H9 (cell line): Measurements from ENCODE around the gene COL4A2. TPM values are rescaled to one million over a fixed set of nuclear protein-coding genes. Genes with fewer than 3 reads are reported as not detected.

Experiments used
- DNase-seq: peaks from one replicate; pipeline ENCODE4 v3.0.0-alpha.2; 2017
- H2AFZ ChIP-seq: one replicate; pipeline ENCODE4 v1.6.1; 2013; ENCODE audit warnings: mild to moderate bottlenecking, low read length, control low read depth, moderate library complexity
- H2AK5ac ChIP-seq: 2 replicates; pipeline ENCODE4 v1.6.1; 2013; ENCODE audit warnings: low read length, control low read depth, mixed read lengths; ENCODE audit not compliant: insufficient read length
- H2BK120ac ChIP-seq: one replicate; pipeline ENCODE4 v1.6.1; 2013; ENCODE audit warnings: low read depth, mild to moderate bottlenecking, low read length, control low read depth, inconsistent platforms; ENCODE audit not compliant: poor library complexity, severe bottlenecking
- H2BK12ac ChIP-seq: 2 replicates; pipeline ENCODE4 v1.6.1; 2013; ENCODE audit warnings: low read length, control low read depth, mixed read lengths, low read depth; ENCODE audit not compliant: insufficient read length
- H2BK15ac ChIP-seq: 2 replicates; pipeline ENCODE4 v1.6.1; 2013; ENCODE audit warnings: low read depth, low read length, control low read depth
- H2BK20ac ChIP-seq: one replicate; pipeline ENCODE4 v1.6.1; 2013; ENCODE audit warnings: low read depth, mild to moderate bottlenecking, low read length, control low read depth, inconsistent platforms; ENCODE audit not compliant: poor library complexity, severe bottlenecking
- H2BK5ac ChIP-seq: 2 replicates; pipeline ENCODE4 v1.6.1; 2013; ENCODE audit warnings: low read length, control low read depth, mixed read lengths; ENCODE audit not compliant: insufficient read length
- H3K14ac ChIP-seq: 2 replicates; pipeline ENCODE4 v1.6.1; 2013; ENCODE audit warnings: low read length, control low read depth; ENCODE audit not compliant: insufficient read depth
- H3K18ac ChIP-seq: 2 replicates; pipeline ENCODE4 v1.6.1; 2013; ENCODE audit warnings: low read depth, mild to moderate bottlenecking, mixed read lengths, low read length, control low read depth; ENCODE audit not compliant: insufficient read length
- H3K23ac ChIP-seq: 2 replicates; pipeline ENCODE4 v1.6.1; 2013; ENCODE audit warnings: low read length, control low read depth, mixed read lengths, low read depth; ENCODE audit not compliant: insufficient read length
- H3K23me2 ChIP-seq: 2 replicates; pipeline ENCODE4 v1.6.1; 2013; ENCODE audit warnings: low read depth, mild to moderate bottlenecking, mixed read lengths, low read length, control low read depth; ENCODE audit not compliant: insufficient read length, poor library complexity, severe bottlenecking
- H3K27ac ChIP-seq: 2 replicates; pipeline ENCODE4 v1.5.1; 2013; ENCODE audit warnings: low read length, control low read depth, mixed read lengths, low read depth; ENCODE audit not compliant: insufficient read length
- H3K27me3 ChIP-seq: 2 replicates; pipeline ENCODE4 v1.6.1; 2013; ENCODE audit warnings: low read length, control low read depth, inconsistent platforms; ENCODE audit not compliant: insufficient read depth
- H3K4ac ChIP-seq: 2 replicates; pipeline ENCODE4 v1.6.1; 2013; ENCODE audit warnings: low read depth, mild to moderate bottlenecking, control low read depth, inconsistent platforms, low read length, moderate library complexity
- H3K4me1 ChIP-seq: 2 replicates; pipeline ENCODE4 v1.6.1; 2013; ENCODE audit warnings: low read length, control low read depth, inconsistent platforms; ENCODE audit not compliant: insufficient read depth
- H3K4me2 ChIP-seq: 2 replicates; pipeline ENCODE4 v1.6.1; 2013; ENCODE audit warnings: low read length, control low read depth, mixed read lengths; ENCODE audit not compliant: insufficient read length, insufficient read depth
- H3K56ac ChIP-seq: 2 replicates; pipeline ENCODE4 v1.6.1; 2013; ENCODE audit warnings: low read depth, mild to moderate bottlenecking, mixed read lengths, low read length, control low read depth; ENCODE audit not compliant: insufficient read length
- H3K79me1 ChIP-seq: 2 replicates; pipeline ENCODE4 v1.6.1; 2013; ENCODE audit warnings: low read depth, mild to moderate bottlenecking, moderate library complexity, low read length, control low read depth, inconsistent platforms; ENCODE audit not compliant: insufficient read depth, poor library complexity, severe bottlenecking
- H3K79me2 ChIP-seq: 2 replicates; pipeline ENCODE4 v1.6.1; 2013; ENCODE audit warnings: low read length, control low read depth, inconsistent platforms; ENCODE audit not compliant: insufficient read depth
- H3K9ac ChIP-seq: 2 replicates; pipeline ENCODE4 v1.6.1; 2013; ENCODE audit warnings: low read length, control low read depth, mixed read lengths; ENCODE audit not compliant: insufficient read length; ENCODE audit errors: extremely low read depth
- H3K9me3 ChIP-seq: one replicate; pipeline ENCODE4 v1.6.1; 2013; ENCODE audit warnings: low read depth, low read length, inconsistent platforms; ENCODE audit not compliant: control insufficient read depth
- H3T11ph ChIP-seq: one replicate; pipeline ENCODE4 v1.6.1; 2013; ENCODE audit warnings: mild to moderate bottlenecking, low read length, control low read depth, inconsistent platforms
- H4K20me1 ChIP-seq: one replicate; pipeline ENCODE4 v1.6.1; 2013; ENCODE audit not compliant: control insufficient read depth, insufficient read length, insufficient read depth
- H4K5ac ChIP-seq: 2 replicates; pipeline ENCODE4 v1.6.1; 2013; ENCODE audit warnings: low read depth, mild to moderate bottlenecking, mixed read lengths, low read length, control low read depth; ENCODE audit not compliant: insufficient read length
- H4K8ac ChIP-seq: replicated peaks from 2 replicates; pipeline ENCODE4 v1.6.1; 2013; ENCODE audit warnings: low read length, control low read depth, mixed read lengths, low read depth; ENCODE audit not compliant: insufficient read length
- H4K91ac ChIP-seq: 2 replicates; pipeline ENCODE4 v1.6.1; 2013; ENCODE audit warnings: low read depth, mild to moderate bottlenecking, moderate library complexity, mixed read lengths, low read length, control low read depth; ENCODE audit not compliant: insufficient read length
- H3K27ac Mint-ChIP-seq, 3 experiments: 2 replicates in 2 of 3; 3 replicates in 1 of 3; pipeline ENCODE4 v1.8.0; 2020 to 2021; ENCODE audit warnings: mixed read lengths in 3 of 3, mild to moderate bottlenecking in 1 of 3, moderate library complexity in 1 of 3
- H3K27me3 Mint-ChIP-seq: 2 replicates; pipeline ENCODE4 v1.8.0; 2021; ENCODE audit warnings: low read depth, mild to moderate bottlenecking, moderate library complexity, mixed read lengths
- H3K36me3 Mint-ChIP-seq, 3 experiments: 2 replicates in 2 of 3; 3 replicates in 1 of 3; pipeline ENCODE4 v1.8.0; 2020 to 2021; ENCODE audit warnings: low read depth in 3 of 3, mixed read lengths in 3 of 3; ENCODE audit not compliant: insufficient read depth in 1 of 3
- H3K4me1 Mint-ChIP-seq, 2 experiments: 2 replicates each; pipeline ENCODE4 v1.8.0; 2020; ENCODE audit warnings: mixed read lengths in 2 of 2
- H3K4me3 Mint-ChIP-seq, 2 experiments: 2 replicates in 1 of 2; 3 replicates in 1 of 2; pipeline ENCODE4 v1.8.0; 2020 to 2021; ENCODE audit warnings: mild to moderate bottlenecking in 2 of 2, mixed read lengths in 2 of 2, moderate library complexity in 1 of 2
- H3K9me3 Mint-ChIP-seq, 2 experiments: 2 replicates in 1 of 2; 3 replicates in 1 of 2; pipeline ENCODE4 v1.8.0; 2020; ENCODE audit warnings: mild to moderate bottlenecking in 2 of 2, mixed read lengths in 2 of 2, moderate library complexity in 1 of 2
- WGBS: extraction: QIAGEN DNeasy Blood & Tissue Kit; methylation state at CpG from one replicate; pipeline ENCODE4 v1.1.7; 2013; ENCODE audit warnings: missing lambda C conversion rate, low lambda C conversion rate, mixed read lengths; ENCODE audit not compliant: insufficient read length; ENCODE audit errors: extremely low coverage; 5-methylcytosine and 5-hydroxymethylcytosine counted together
- total RNA-seq: library from RNA; stranded (reverse); gene quantifications from 2 replicates; pipeline ENCODE4 v1.2.1, GENCODE V29; 2021
- TF ChIP-seq, protein P1 (sequence below): fragments of 200-600 bp; sonication (generic); conservative IDR thresholded peaks from 3 replicates; pipeline ENCODE4 v1.8.0; 2021; ENCODE audit warnings: antibody characterized with exemption, mild to moderate bottlenecking

The COL4A2 gene
- total RNA-seq, 1 experiment from 2014 or later = 76.5 TPM

GRCh38 chr13:110334841-110335490 lies 27.9 kb downstream of the COL4A2 start:
- Histone ChIP-seq H3K9ac (no peak overlapping the region), H3K14ac (no peak overlapping the region; the same call in 1 of the 2 replicates), H4K20me1 (no peaks in the 10 kb centered on the region), H3T11ph (no peak overlapping the region), H3K9me3 (no peaks in the 10 kb centered on the region), H3K27ac (no peak overlapping the region), H3K56ac (no peak overlapping the region), H3K4me1 (peaks cover 3% of the 10 kb centered on the region; the same call in 1 of the 2 replicates), H2BK12ac (no peak overlapping the region), H4K8ac (no peak overlapping the region), H2AK5ac (no peak overlapping the region), H2BK20ac (no peak overlapping the region), H3K18ac (no peak overlapping the region), H3K23ac (no peak overlapping the region), H2BK120ac (no peak overlapping the region), H2AFZ (no peak overlapping the region), H2BK5ac (no peak overlapping the region), H2BK15ac (no peak overlapping the region), H3K79me2 (peaks cover 2% of the 10 kb centered on the region; the same call in 1 of the 2 replicates), H4K91ac (no peak overlapping the region), H3K79me1 (no peaks in the 10 kb centered on the region), H3K4me2 (no peak overlapping the region), H3K23me2 (no peaks in the 10 kb centered on the region), H3K4ac (no peak overlapping the region), H4K5ac (no peak overlapping the region), H3K27me3 (no peaks in the 10 kb centered on the region)
- no CpG with 5 or more reads among the region's 11 CpGs for WGBS
- H3K27ac Mint-ChIP-seq = peak overlapping the region in 2 of 3 experiments; percentile 45 to 86; a peak in 4 of 7 replicates
- peaks cover 9 to 17% (median 11%) of the 10 kb centered on the region in 3 experiments; a peak in 6 of 7 replicates for H3K36me3 Mint-ChIP-seq
- H3K27me3 Mint-ChIP-seq = no peaks in the 10 kb centered on the region
- TF ChIP-seq, protein P1, sequence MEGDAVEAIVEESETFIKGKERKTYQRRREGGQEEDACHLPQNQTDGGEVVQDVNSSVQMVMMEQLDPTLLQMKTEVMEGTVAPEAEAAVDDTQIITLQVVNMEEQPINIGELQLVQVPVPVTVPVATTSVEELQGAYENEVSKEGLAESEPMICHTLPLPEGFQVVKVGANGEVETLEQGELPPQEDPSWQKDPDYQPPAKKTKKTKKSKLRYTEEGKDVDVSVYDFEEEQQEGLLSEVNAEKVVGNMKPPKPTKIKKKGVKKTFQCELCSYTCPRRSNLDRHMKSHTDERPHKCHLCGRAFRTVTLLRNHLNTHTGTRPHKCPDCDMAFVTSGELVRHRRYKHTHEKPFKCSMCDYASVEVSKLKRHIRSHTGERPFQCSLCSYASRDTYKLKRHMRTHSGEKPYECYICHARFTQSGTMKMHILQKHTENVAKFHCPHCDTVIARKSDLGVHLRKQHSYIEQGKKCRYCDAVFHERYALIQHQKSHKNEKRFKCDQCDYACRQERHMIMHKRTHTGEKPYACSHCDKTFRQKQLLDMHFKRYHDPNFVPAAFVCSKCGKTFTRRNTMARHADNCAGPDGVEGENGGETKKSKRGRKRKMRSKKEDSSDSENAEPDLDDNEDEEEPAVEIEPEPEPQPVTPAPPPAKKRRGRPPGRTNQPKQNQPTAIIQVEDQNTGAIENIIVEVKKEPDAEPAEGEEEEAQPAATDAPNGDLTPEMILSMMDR = no peak
- no peak overlapping the region for H3K4me3 Mint-ChIP-seq
- H3K9me3 Mint-ChIP-seq = no peaks in the 10 kb centered on the region
- no peak for DNase-seq
- peaks cover 39 to 41% of the 10 kb centered on the region in 2 experiments for H3K4me1 Mint-ChIP-seq
